ENCODE data around the gene RAB10.

GRCh38 chr2:26168785-26169184 lies 134.9 kb downstream of the RAB10 start:
- TF ChIP-seq CTCF (IDR thresholded peaks at IDR 0.05; ENCODE audit: insufficient read depth, low read depth, low read length) = no peak
- TF ChIP-seq EZH2 (IDR thresholded peaks at IDR 0.05; ENCODE audit: insufficient read depth, low read length) = no peak

All from astrocyte (in vitro differentiated cells and primary cell).